WI38 (cell line): ENCODE measurements around the gene TMEM91.

ENCODE experiments used
- H3K4me3 ChIP-seq: 2 replicates; pipeline ENCODE4 v1.5.1; 2011; ENCODE audit warnings: low read depth, mild to moderate bottlenecking, control low read depth, low read length
- TF ChIP-seq, protein P1 (sequence below): IDR thresholded peaks from 2 replicates; pipeline ENCODE4 v1.5.1; 2012; ENCODE audit warnings: low read depth, mild to moderate bottlenecking, control low read depth, low read length

The TMEM91 gene

DNA sequence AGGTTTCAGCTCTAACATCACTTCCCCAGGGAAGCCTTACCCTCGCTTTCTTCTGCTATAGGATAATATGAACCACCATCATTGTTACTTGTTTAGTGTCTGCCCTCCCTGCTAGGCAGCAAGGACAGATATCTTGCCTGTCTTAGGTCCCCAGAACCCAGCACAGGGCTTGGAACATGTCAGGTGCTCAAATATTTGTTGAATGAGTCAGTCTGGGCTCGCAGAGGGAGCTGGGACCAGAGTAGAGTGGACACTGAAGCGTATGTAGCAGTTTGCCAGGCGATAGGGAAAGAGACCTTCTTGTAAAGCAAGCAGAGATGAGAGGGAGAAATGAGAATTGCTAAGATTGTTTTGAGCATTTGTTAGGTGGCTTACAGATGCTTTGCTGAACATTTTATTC, 33.0 kb downstream of the TMEM91 start:
- TF ChIP-seq, protein P1, sequence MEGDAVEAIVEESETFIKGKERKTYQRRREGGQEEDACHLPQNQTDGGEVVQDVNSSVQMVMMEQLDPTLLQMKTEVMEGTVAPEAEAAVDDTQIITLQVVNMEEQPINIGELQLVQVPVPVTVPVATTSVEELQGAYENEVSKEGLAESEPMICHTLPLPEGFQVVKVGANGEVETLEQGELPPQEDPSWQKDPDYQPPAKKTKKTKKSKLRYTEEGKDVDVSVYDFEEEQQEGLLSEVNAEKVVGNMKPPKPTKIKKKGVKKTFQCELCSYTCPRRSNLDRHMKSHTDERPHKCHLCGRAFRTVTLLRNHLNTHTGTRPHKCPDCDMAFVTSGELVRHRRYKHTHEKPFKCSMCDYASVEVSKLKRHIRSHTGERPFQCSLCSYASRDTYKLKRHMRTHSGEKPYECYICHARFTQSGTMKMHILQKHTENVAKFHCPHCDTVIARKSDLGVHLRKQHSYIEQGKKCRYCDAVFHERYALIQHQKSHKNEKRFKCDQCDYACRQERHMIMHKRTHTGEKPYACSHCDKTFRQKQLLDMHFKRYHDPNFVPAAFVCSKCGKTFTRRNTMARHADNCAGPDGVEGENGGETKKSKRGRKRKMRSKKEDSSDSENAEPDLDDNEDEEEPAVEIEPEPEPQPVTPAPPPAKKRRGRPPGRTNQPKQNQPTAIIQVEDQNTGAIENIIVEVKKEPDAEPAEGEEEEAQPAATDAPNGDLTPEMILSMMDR: no peak
- no peak overlapping the region for H3K4me3 ChIP-seq

DNA sequence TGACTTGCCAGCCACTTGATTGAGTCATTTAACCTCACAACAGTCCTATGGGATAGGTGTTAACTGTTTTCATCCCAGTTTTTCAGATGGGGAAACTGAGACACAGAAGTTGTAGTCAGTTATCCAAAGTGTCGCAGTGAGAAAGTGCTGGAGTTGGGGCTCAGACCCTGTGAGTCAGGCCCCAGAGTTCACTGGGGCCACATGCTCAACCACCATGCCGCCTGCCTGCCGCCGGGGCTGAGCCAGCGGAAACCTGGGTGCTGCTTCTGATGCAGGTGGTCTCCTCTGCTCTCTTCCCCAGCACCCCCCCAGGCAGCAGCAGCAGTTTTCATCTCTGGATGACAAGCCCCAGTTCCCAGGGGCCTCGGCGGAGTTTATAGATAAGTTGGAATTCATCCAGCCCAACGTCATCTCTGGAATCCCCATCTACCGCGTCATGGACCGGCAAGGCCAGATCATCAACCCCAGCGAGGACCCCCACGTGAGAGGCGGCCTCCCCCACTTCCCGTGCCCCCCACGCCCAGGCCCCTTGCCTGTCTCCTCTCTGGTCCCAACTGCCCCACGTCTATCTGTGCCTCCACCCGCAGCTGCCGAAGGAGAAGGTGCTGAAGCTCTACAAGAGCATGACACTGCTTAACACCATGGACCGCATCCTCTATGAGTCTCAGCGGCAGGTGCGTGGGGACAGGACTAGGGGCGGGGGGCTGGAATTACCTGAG, 34.2 kb downstream of the TMEM91 start:
- H3K4me3 ChIP-seq: no peak overlapping the region
- TF ChIP-seq, protein P1: no peak

- TF ChIP-seq, protein P1: no peak
- H3K4me3 ChIP-seq: no peak overlapping the region
These were observed 35.0 kb downstream of the TMEM91 start for GRCh38 chr19:41411100-41411967.

- TF ChIP-seq, protein P1: no peak
- no peak overlapping the region for H3K4me3 ChIP-seq
These were observed 35.6 kb downstream of the TMEM91 start for GRCh38 chr19:41411968-41412265.

DNA sequence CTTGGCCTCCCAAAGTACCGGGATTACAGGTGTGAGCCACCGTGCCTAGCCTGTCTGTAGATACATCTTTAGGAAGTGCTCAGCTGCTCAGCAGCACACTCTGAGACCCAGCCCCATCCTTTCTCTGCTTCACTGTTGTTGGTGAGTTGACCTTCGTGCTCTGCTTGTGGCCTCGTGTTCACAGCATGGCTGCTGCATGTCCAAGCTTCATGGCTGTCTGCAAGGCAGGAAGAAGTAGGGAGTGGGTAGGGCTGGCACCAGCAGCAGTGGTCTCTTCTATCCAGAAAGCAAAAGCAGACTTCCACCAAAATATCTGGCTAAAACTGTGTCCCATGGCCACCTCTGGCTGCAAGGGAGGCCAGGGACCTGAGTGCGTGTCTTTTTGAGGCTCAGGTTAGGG, 36.6 kb downstream of the TMEM91 start:
- H3K4me3 ChIP-seq: no peak overlapping the region
- TF ChIP-seq, protein P1: no peak

DNA sequence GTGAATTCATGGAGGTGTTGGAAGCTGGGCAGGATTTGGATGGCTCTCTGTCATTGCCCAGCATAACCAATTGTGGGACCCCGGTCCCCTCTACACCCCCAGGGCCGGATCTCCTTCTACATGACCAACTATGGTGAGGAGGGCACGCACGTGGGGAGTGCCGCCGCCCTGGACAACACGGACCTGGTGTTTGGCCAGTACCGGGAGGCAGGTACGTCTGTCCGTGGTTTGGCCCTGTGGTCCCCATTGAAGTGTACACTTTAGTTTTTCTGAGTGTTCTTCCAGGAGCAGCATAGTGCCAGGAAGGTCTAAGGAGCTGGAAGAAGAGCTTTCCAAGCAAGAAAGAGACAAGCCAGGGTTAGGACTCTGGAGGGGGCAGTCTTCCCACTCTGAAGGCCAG, 37.6 kb downstream of the TMEM91 start:
- TF ChIP-seq, protein P1: no peak

GRCh38 chr19:41414461-41414860, 38.1 kb downstream of the TMEM91 start:
- TF ChIP-seq, protein P1: no peak
- H3K4me3 ChIP-seq: no peak overlapping the region

More for the DNA sequence above, 37.6 kb downstream of the TMEM91 start:
- no peak overlapping the region for H3K4me3 ChIP-seq
